Measurements from ENCODE around the gene SPI1. TPM values are rescaled to one million over a fixed set of nuclear protein-coding genes. Genes with fewer than 3 reads are reported as not detected.
"Not testable (repeated sequence)": the region's sequence is repeated elsewhere in the genome, so short reads cannot be mapped to it uniquely, and the experiment has no call there.

Gene SPI1
- total RNA-seq, 1 donor from 2014 or later: 98.2 TPM

GRCh38 chr11:47337229-47337924 lies 41.0 kb downstream of the SPI1 start:
- Histone ChIP-seq H3K27ac (no peak overlapping the region), H3K4me3 (no peak overlapping the region), H3K9me3 (no peaks in the 10 kb centered on the region), H3K27me3 (no peaks in the 10 kb centered on the region), H3K4me1 (no peaks in the 10 kb centered on the region), H3K36me3 (no peaks in the 10 kb centered on the region)
- intact Hi-C loops (cut with DNase I): no loop called here
- DNase-seq (ENCODE audit: low spot score in 2 of 2): no peak
- no peak for TF ChIP-seq CTCF (IDR thresholded peaks at IDR 0.05)

GRCh38 chr11:47336595-47336994 lies 41.8 kb downstream of the SPI1 start:
- no peak for DNase-seq (ENCODE audit: low spot score in 2 of 2)
- Histone ChIP-seq H3K4me1 (no peaks in the 10 kb centered on the region), H3K4me3 (no peak overlapping the region), H3K36me3 (no peaks in the 10 kb centered on the region), H3K9me3 (no peaks in the 10 kb centered on the region), H3K27ac (no peak overlapping the region), H3K27me3 (no peaks in the 10 kb centered on the region)
- intact Hi-C loops (cut with DNase I): no loop called here
- TF ChIP-seq CTCF (IDR thresholded peaks at IDR 0.05): no peak

GRCh38 chr11:47335733-47336132 lies 42.6 kb downstream of the SPI1 start:
- H3K27me3 ChIP-seq: no peaks in the 10 kb centered on the region
- no peaks in the 10 kb centered on the region for H3K9me3 ChIP-seq
- intact Hi-C loops (cut with DNase I): no loop called here
- no peaks in the 10 kb centered on the region for H3K4me1 ChIP-seq
- no peaks in the 10 kb centered on the region for H3K36me3 ChIP-seq
- H3K4me3 ChIP-seq: no peak overlapping the region
- DNase-seq (ENCODE audit: low spot score in 2 of 2): no peak
- no peak overlapping the region for H3K27ac ChIP-seq
- TF ChIP-seq CTCF (IDR thresholded peaks at IDR 0.05): no peak

- DNase-seq (ENCODE audit: low spot score in 2 of 2); H3K9me3 ChIP-seq; H3K4me3 ChIP-seq; H3K4me1 ChIP-seq; H3K27ac ChIP-seq; intact Hi-C loops (cut with DNase I); H3K27me3 ChIP-seq; H3K36me3 ChIP-seq: not testable (repeated sequence)
Measured at GRCh38 chr11:47334699-47335411, 43.5 kb downstream of the SPI1 start.

GRCh38 chr11:47333886-47334443 lies 44.4 kb downstream of the SPI1 start:
- intact Hi-C loops (cut with DNase I): no loop called here
- TF ChIP-seq CTCF (IDR thresholded peaks at IDR 0.05): no peak
- no peak overlapping the region for H3K27ac ChIP-seq
- H3K4me3 ChIP-seq: no peak overlapping the region
- no peak for DNase-seq (ENCODE audit: low spot score in 2 of 2)
- H3K9me3 ChIP-seq: no peaks in the 10 kb centered on the region
- H3K36me3 ChIP-seq: peaks cover 0 to 5% of the 10 kb centered on the region in 2 donors
- no peaks in the 10 kb centered on the region for H3K27me3 ChIP-seq
- no peaks in the 10 kb centered on the region for H3K4me1 ChIP-seq

GRCh38 chr11:47333526-47333845 lies 44.9 kb downstream of the SPI1 start:
- H3K27me3 ChIP-seq: no peaks in the 10 kb centered on the region
- H3K4me1 ChIP-seq: no peaks in the 10 kb centered on the region
- no peak for DNase-seq (ENCODE audit: low spot score in 2 of 2)
- no peak overlapping the region for H3K4me3 ChIP-seq
- H3K36me3 ChIP-seq: peaks cover 0 to 10% of the 10 kb centered on the region in 2 donors
- intact Hi-C loops (cut with DNase I): no loop called here
- H3K27ac ChIP-seq: no peak overlapping the region
- no peak for TF ChIP-seq CTCF (IDR thresholded peaks at IDR 0.05)
- no peaks in the 10 kb centered on the region for H3K9me3 ChIP-seq

Data from ascending aorta (tissue), 2 donors.